GM18508 (cell line): ENCODE data around the gene DLG2.
"Not testable (repeated sequence)": the region's sequence is repeated elsewhere in the genome, so short reads cannot be mapped to it uniquely, and the experiment has no call there.

Experiments used
- ATAC-seq: cut with Tn5 transposase; IDR thresholded peaks from one replicate; pipeline ENCODE4 v1.9.1; 2021; ENCODE audit warnings: moderate number of reproducible peaks; ENCODE audit not compliant: insufficient read depth, unreplicated experiment

Gene DLG2

DNA sequence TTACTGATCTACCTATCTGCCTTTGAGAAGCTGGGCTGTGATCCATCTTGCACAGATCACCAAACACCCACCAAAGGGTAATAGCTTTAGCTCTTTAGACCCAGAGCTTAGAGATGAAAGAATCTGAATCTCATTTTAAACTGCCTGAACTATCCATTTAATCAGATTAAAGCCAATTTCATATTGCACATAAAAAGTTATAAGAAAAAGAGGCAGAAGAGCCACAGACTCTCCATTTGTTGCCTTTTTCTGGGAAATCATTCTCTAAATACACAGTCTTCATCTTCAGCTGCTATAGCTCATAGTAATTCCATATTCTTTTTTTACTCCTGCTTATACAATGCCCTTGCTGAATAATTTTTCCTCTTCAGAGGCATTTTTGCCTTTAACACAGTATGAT lies 271.2 kb downstream of the DLG2 start:
- no peak for ATAC-seq

DNA sequence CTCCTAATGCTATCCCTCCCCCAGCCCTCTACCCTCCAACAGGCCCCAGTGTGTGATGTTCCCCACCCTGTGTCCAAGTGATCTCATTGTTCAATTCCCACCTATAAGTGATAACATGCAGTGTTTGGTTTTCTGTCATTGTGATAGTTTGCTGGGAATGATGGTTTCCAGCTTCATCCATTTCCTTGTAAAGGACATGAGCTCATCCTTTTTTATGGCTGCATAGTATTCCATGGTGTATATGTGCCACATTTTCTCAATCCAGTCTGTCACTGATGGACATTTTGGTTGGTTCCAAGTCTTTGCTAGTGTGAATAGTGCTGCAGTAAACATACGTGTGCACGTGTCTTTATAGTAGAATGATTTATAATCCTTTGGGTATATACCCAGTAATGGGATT lies 277.6 kb downstream of the DLG2 start:
- not testable (repeated sequence) for ATAC-seq

DNA sequence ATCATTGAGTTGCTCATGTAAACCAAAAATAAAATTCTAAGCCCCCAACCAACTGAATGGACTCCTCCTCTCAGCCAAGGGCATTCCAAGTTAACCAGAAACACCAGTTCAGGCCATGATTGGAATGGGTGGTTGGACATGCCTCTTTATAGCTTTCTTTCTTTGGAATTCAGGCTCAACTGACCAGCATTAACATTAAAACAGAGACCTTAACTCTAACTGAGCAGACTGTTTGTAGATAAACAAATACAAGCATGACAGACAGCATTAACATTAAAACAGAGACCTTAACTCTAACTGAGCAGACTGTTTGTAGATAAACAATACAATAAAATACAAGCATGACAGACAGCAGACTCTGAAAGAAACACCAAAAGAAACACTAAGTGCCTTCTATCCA lies 278.2 kb downstream of the DLG2 start:
- ATAC-seq, result no peak

DNA sequence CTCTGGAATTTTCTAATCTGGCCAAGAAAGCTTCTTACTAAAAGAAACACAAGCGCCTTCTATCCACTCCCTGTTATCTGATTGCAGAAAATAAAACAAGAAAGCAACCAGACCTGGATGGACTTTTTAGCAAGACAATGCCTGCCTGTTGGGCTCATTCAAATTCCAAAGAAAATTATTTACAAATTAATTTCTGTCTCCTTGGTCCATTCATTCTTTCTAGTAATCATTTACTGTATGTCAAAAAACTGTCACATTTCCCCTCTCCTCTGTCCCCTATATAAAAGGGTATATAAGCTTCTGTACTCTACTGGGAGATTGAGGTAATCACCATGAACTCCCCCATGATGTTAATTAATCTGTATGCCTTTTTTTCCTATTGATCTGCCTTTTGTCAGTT lies 279.9 kb downstream of the DLG2 start:
- ATAC-seq, result no peak

DNA sequence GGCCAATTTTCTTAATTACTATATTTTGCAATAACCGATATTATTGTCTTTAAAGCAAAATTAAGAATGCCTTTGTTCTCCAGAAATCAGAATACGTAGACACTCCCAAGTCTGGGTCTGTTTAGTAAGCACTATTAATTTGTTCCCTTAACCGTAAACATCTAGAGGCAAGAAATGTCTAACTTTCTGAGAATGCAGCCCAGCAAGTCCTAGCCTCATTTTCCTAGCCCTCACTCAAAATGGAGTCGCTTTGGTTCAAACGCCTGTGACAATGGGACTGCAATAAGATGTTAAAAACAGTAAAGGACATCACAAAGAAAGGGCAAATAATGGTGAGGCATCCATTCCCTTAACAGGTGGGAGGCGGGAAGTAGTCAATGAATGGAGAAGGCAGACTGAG lies 280.7 kb downstream of the DLG2 start:
- ATAC-seq, result no peak

DNA sequence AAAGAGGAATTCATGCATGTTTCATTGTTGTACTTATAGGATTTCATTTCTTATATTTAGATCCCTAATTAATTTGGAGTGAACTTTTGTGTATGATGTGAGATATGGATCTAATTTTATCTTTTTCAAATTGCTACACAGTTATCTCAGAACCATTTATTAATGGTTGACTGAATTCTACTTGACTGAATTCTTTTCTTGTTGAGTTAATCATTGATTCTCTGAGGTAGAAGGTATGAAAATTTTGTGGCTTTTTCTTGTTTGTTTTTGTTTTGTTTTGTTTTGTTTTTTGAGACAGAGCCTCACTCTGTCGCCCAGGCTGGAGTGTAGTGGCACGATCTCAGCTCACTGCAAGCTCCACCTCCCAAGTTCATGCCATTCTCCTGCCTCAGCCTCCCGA lies 286.3 kb downstream of the DLG2 start:
- not testable (repeated sequence) for ATAC-seq

DNA sequence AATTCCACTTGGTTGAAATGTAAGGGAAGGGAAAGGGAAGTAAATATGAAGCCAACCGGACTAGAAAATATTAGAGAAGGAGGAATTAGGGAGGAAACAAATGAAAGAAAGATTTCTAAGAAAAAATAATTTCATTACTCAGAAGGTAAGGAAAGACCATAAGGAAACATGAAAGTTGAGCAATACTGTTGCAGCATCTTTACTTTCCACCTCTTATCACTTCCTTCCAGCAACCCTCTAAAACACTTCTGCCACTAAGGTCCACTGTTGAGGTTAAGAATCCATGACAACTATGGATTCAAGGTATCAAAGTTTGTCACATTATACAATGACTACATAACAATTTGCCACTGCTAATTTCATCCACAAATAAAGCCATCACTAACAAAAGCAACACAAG lies 308.6 kb downstream of the DLG2 start:
- ATAC-seq, result no peak

DNA sequence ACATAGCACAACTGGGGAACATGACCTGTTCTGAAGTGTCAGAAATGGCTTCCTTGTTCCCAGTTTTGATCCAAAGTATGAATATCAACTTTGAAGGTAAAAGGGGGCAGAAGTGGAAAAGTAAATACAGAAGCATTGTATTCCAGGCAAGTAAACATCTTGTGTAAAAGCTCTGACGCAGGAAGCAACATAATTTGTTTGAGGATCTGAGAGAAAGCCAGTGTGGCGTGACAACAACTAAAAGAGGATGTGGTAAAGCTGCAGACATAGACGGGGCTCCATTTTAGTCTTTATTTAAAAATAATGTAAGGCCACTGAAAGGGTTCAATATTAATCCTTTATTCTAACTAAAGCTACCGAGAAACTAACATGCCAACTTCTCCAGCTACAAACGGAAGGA lies 310.2 kb downstream of the DLG2 start:
- peak; percentile 98 for ATAC-seq

DNA sequence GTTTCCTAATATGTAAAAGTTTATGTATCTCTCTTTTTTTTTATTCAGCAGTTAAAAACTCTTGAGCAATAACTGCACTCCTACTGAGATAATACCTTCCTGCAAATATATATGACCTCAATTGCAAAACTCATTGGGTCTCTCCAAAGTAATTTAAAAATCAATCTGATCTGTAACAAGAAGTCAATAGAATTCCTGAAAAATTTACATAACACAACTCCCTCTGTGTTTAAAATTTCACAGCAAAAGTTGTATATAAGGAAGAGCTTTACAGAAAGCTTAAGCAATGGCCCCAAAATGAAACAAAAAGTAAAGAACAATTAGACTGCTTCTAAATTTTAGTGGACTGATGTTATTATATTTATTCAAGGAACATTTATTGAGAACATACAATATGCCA lies 313.4 kb downstream of the DLG2 start:
- ATAC-seq, result no peak

DNA sequence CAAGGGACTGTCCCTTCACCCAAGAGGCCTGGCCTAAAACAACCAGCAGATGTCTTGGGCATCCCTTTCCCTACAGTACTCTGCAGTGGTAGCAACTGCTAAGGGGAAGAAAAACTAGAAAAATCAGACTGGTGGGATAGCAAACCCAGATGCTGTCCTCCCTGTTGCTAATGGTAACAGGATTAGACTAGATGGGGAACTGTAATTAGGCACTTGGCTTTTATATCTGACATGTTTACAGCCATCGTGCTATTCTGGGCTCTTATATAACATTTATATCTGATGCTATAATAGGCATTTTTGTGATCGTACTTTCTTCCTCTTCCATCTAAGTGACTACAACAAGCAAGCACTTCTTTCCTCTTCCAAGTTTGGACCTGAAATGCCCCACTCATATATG lies 316.7 kb downstream of the DLG2 start:
- ATAC-seq, result no peak

DNA sequence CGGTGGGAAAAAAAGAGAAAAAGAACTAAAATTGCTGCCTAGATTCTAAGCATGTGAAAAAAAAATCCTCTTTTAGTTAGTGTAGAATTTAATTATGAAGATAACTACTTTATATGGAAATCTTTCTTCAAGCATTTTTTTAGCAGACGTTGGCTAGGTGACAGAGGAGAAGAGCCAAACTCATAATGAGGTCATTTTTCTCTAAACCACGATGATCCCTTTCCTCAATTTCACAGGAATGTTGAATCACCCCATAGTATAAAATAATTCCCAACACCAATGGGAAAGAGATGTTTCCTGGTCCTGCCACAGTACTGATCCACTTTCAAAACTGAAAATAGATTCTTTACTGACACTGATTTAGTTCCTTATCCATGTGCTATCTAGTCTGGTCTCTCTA lies 319.8 kb downstream of the DLG2 start:
- no peak for ATAC-seq

DNA sequence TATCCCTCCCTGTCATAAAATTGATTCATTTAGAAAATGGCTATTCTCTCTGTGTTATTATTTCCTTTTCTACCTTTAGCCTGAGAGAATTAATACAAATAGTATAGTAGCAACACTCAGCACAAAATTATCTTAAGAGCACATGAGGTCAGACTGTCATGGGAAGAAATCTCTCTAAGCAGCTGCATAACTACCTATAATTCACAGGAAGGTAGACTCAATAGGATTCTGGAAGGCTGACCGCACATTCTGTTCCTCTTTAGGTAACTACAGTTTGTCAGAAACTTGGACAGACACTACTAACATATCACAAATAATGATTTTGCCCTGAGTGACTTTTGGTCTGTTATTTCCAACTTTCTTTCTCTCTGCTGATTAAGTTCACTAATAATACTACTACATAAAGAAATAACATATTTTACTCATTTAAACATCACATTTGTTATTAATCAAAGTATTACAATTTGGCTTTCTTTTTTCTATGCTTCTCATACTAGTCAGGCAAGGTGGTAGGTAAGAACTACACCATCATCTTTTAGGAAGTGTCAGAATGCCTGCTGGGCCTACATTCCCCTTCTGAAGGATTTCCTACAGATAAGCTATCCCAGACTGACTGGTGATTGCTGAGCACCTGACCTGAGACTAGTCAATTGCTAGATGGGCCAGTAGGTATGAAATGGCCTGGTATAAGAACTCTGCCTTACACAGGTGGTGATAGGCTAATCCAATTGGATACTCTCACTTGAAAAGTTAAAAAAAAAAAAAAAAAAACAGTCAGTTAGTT lies 325.1 kb downstream of the DLG2 start:
- ATAC-seq, result no peak

DNA sequence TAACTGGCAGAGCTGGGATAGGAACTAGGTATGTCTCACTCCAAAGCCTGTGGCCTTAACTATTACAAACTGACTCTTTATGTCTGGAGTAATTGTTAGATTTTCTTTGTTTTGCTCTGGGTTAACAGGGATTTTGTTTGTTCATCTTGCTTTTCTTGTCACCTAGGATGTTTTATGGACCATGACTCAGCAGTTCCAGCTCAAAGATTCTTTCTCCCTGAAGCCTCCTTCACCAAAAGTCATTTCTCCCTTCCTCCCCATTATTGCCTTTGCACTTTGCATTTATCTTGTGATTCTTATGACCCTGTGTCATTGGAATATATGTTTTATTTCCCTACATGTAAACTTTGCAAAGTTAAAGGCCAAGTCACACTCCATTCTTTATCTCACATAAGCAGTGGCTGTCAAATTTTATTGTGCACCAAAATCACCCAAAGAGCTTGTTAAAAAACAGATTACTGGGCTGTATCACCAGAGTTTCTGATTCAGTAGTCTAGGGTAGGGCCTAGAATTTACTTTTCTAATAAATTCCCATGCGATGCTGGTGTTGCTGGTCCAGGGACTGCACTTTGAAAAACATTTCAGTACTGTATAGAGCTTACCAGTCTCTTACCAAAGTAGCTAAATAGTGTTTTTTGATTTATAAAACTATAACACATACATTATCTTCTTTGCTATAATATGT lies 327.7 kb downstream of the DLG2 start:
- ATAC-seq, result no peak

DNA sequence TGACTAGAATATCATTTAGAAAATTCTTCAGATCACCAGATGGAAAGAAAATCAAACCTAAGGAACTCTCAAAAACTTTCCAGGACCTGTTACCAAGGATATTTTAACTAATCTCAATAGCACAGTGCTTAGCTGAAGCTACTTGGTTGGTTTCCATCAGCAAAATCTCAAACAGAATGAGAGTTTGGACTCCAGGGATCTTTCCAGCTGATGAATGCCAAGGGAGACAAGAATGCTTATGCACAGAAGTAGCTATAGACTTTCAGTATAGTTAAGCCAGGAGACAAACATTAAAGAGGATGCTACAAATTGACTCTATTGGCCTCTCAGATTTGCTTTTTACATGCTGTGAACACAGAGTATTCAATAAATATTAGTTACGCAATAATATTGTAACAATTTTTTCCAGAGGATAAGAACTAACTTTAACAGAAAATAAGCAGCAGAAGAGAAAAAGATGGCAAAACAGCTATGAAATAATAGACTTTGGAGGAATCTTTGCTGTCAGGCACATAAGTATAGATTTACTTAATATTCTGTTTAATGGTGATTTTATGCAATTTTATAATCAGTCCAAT lies 331.4 kb downstream of the DLG2 start:
- no peak for ATAC-seq

DNA sequence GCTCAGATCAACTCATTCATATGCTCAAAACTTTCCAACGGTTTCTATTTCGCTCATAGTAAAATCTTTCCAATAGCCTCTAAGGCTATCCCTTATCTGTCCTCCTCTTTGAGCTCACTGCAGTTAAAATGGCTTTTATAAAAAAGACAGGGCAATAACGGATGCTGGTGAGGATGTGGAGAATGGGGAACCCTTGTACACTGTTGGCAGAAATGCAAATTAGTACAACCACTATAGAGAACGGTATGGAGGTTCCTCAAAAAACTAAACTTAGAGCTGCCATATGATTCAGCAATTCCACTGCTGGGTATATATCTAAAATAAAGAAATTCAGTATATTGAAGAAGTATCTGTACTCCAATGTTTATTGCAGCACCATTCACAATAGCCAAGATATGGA lies 345.6 kb downstream of the DLG2 start:
- no peak for ATAC-seq

DNA sequence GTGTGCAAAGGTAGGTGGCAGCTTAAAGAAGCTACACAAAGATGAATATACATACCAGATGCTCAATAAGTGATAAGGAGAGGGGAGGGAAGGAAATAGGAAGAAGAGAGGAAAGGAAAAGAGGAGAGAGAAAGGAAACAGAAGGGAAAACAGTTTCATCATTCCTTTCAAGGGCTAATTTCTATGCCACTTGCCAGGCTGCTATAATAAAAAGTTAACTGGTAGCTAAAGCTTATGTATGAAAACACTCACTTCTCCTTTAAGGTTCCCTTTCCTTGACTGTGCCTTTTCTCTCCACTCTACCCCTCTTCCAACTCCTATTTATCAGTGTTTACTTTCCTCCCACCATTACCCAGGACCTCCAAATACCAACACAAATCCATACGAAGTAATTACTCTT lies 347.9 kb downstream of the DLG2 start:
- ATAC-seq, result no peak

DNA sequence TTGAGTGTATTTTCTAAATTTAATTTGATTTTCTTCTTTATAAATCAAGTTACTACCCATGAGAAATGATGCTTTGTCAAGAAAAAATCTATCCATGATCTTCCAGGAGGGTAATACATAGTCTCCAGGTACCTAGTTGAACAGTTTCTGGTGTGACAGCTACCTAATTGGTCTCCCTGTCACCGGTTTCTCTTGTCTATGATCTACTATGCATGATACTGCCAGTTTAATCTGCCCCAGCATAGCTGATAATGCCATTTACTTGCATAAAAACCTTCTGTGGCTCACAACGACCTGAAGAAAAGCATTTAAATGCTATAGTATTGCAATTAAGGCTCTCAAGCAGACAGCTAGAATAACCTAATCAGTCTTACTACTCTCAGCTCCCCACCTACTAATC lies 349.5 kb downstream of the DLG2 start:
- ATAC-seq, result no peak

DNA sequence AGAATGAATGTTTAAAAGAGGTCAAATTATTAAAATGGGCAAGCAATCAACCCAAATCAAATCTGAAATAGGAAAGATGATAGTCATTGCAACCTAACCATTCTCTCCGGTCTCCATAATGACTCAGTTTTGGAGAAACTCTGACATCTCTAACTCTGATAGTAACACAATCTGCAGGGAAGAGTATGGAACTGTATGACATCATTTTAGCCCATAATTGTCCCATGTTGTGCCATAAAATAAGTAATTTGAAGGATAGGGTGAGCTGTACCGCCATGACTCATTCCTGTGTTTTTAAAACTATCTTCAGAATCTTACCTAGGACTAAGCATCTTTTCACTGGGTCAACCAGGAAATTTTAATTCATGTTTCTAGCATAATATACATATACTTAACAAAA lies 350.8 kb downstream of the DLG2 start:
- ATAC-seq, result no peak

DNA sequence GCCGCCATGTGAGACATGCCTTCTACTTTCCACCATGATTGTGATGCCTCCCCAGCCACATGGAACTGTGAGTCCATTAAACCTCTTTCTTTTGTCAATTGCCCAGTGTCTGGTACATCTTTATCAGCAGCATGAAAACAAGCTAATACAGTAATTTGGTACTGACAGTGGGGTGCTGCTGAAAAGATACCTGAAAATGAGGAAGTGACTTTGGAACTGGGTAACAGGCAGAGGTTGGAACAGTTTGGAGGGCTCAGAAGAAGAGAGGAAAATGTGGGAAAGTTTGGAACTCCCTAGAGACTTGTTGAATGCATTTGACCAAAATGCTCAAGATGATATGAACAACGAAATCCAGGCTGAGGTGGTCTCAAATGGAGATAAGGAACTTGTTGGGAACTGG lies 356.8 kb downstream of the DLG2 start:
- ATAC-seq, result not testable (repeated sequence)

DNA sequence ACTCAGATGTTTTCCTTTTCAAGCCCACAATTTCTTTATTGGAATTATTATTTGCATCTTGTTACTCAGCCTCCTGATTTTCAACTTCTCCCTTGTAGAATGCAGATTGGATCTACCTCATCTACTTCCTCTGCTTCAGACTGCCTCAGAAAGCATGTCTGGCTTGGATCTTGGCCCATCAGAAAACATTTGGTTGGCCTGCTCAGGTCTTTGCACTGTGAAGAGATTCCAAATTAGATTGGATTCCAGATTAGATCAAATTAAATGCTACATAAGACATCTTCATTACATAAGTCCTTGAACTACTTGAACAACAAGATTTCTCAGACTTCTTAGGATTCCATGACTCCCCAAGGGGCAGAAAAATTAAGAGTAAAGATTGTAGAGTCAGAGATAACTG lies 358.0 kb downstream of the DLG2 start:
- ATAC-seq, result no peak

DNA sequence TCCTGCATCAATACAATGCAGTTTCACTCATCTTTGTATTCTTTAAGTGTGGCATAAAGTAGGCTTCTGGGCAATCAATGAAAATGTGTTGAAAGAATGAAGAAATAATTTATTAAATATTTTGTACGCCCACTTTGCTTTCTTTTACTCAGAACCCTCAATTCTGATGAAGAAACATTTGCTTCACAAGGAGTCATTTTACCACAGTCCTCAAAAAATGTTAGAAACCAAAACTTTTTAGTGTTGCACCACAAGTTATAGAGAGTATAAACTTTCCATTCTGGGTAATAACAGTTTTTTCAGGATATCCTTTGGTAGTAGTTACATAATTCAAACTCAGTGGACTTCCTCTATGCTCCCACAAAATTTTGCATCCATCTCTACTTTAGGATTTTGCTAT lies 360.5 kb downstream of the DLG2 start:
- no peak for ATAC-seq

DNA sequence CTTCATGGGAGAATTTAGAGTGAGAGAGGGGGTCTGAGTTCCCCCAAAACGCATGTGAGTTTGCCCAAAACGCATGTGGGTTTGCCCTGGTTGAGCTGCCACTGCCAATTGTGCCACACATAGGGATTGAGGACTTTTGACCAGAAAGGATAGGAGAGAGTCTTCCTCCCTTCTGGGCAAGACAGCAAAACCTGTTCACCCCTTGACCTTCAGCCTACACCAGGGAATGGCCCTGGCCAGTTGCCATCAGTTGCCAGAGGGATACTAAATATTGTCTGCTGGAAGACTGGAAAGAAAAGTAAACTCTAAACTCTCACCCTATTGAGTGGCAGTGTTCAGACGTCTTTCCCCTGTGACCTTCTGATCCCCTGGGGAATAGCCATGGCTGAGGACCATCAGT lies 363.8 kb downstream of the DLG2 start:
- no peak for ATAC-seq
